RWPE2 (cell line): ENCODE data around the gene BCKDK.

Source experiments
- ATAC-seq: fragments of 200-7000 bp; cut with Tn5 transposase; 3 replicates; pipeline ENCODE4 v1.9.1; 2021; ENCODE audit warnings: low read depth
- DNase-seq: peaks from one replicate; pipeline ENCODE4 v3.0.0-alpha.2; 2020; ENCODE audit warnings: low spot score
- H3K27ac ChIP-seq: fragments of 450-650 bp; 2 replicates; pipeline ENCODE4 v1.5.1; 2017; ENCODE audit warnings: mild to moderate bottlenecking; ENCODE audit not compliant: poor library complexity, severe bottlenecking
- H3K27me3 ChIP-seq: fragments of 250-450 bp; sonication (Bioruptor Pico); 2 replicates; pipeline ENCODE4 v1.5.1; 2021; ENCODE audit warnings: mild to moderate bottlenecking, moderate library complexity; ENCODE audit not compliant: insufficient read depth, poor library complexity, severe bottlenecking
- H3K36me3 ChIP-seq: fragments of 250-450 bp; sonication (Bioruptor Pico); 2 replicates; pipeline ENCODE4 v1.5.1; 2020; ENCODE audit warnings: low read depth, mild to moderate bottlenecking, moderate library complexity
- H3K4me1 ChIP-seq: fragments of 250-450 bp; sonication (Bioruptor Pico); 2 replicates; pipeline ENCODE4 v1.5.1; 2021; ENCODE audit warnings: mild to moderate bottlenecking, moderate library complexity; ENCODE audit not compliant: insufficient read depth, poor library complexity, severe bottlenecking
- H3K4me3 ChIP-seq: fragments of 250-450 bp; sonication (Bioruptor Pico); 2 replicates; pipeline ENCODE4 v1.5.1; 2021; ENCODE audit warnings: mild to moderate bottlenecking, moderate library complexity; ENCODE audit not compliant: severe bottlenecking
- H3K9me3 ChIP-seq: fragments of 250-450 bp; sonication (Bioruptor Pico); 2 replicates; pipeline ENCODE4 v1.5.1; 2021; ENCODE audit warnings: mild to moderate bottlenecking, moderate library complexity; ENCODE audit not compliant: severe bottlenecking
- TF ChIP-seq, protein P1 (sequence below): fragments of 450-650 bp; IDR thresholded peaks from one replicate; pipeline ENCODE4 v1.5.1; 2017; ENCODE audit warnings: mild to moderate bottlenecking, moderate library complexity; ENCODE audit not compliant: poor library complexity, severe bottlenecking

Gene BCKDK

DNA sequence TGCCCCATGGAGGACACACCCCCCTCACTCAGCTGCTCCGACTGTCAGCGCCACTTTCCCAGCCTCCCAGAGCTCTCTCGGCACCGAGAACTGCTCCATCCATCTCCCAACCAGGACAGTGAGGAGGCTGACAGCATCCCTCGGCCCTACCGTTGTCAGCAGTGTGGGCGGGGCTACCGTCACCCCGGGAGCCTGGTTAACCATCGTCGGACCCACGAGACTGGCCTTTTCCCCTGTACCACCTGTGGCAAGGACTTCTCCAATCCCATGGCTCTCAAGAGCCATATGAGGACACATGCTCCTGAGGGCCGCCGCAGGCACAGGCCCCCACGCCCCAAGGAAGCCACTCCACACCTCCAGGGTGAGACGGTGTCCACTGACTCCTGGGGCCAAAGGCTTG, 31.9 kb upstream of the BCKDK start:
- H3K9me3 ChIP-seq = no peaks in the 10 kb centered on the region
- H3K36me3 ChIP-seq = peaks cover 40% of the 10 kb centered on the region
- H3K4me3 ChIP-seq = no peak overlapping the region
- H3K27me3 ChIP-seq = no peaks in the 10 kb centered on the region
- peak; percentile 57 for DNase-seq
- TF ChIP-seq, protein P1, sequence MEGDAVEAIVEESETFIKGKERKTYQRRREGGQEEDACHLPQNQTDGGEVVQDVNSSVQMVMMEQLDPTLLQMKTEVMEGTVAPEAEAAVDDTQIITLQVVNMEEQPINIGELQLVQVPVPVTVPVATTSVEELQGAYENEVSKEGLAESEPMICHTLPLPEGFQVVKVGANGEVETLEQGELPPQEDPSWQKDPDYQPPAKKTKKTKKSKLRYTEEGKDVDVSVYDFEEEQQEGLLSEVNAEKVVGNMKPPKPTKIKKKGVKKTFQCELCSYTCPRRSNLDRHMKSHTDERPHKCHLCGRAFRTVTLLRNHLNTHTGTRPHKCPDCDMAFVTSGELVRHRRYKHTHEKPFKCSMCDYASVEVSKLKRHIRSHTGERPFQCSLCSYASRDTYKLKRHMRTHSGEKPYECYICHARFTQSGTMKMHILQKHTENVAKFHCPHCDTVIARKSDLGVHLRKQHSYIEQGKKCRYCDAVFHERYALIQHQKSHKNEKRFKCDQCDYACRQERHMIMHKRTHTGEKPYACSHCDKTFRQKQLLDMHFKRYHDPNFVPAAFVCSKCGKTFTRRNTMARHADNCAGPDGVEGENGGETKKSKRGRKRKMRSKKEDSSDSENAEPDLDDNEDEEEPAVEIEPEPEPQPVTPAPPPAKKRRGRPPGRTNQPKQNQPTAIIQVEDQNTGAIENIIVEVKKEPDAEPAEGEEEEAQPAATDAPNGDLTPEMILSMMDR = no peak
- ATAC-seq = no peak
- H3K27ac ChIP-seq = no peak overlapping the region
- H3K4me1 ChIP-seq = peaks cover 6% of the 10 kb centered on the region

DNA sequence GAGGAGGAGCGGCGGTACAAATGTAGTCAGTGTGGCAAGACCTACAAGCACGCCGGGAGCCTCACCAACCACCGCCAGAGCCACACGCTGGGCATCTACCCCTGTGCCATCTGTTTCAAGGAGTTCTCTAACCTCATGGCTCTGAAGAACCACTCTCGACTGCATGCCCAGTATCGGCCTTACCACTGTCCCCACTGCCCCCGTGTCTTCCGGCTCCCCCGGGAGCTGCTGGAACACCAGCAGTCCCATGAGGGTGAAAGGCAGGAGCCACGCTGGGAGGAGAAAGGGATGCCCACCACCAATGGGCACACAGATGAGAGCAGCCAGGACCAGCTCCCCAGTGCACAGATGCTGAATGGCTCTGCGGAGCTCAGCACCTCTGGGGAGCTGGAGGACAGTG, 31.2 kb upstream of the BCKDK start:
- TF ChIP-seq, protein P1 = no peak
- Histone ChIP-seq H3K27me3 (no peaks in the 10 kb centered on the region), H3K4me3 (no peak overlapping the region), H3K27ac (no peak overlapping the region), H3K9me3 (no peaks in the 10 kb centered on the region), H3K36me3 (peaks cover 45% of the 10 kb centered on the region), H3K4me1 (peaks cover under 1% of the 10 kb centered on the region)
- ATAC-seq = no peak
- peak; percentile 49 for DNase-seq

DNA sequence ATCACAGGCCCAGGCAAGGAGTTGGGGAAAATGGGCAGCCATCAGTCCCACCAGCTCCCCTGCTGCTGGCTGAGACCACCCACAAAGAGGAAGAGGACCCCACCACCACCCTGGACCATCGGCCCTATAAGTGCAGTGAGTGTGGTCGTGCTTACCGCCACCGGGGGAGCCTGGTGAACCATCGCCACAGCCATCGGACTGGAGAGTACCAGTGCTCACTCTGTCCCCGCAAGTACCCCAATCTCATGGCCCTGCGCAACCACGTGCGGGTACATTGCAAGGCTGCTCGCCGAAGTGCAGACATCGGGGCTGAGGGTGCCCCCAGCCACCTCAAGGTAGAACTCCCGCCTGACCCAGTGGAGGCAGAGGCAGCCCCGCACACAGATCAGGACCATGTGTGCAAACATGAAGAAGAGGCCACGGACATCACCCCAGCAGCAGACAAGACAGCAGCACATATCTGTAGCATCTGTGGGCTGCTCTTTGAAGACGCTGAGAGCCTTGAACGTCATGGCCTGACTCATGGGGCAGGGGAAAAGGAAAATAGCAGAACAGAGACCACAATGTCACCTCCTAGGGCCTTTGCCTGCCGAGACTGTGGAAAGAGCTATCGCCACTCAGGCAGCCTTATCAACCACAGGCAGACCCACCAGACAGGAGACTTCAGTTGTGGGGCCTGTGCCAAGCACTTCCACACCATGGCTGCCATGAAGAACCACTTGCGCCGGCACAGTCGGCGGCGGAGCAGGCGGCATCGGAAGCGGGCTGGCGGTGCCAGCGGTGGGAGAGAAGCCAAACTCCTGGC, 30.4 kb upstream of the BCKDK start:
- peak; percentile 65 for DNase-seq
- no peaks in the 10 kb centered on the region for H3K9me3 ChIP-seq
- no peaks in the 10 kb centered on the region for H3K4me1 ChIP-seq
- no peak overlapping the region for H3K27ac ChIP-seq
- no peak for ATAC-seq
- H3K4me3 ChIP-seq = no peak overlapping the region
- TF ChIP-seq, protein P1 = no peak
- no peaks in the 10 kb centered on the region for H3K27me3 ChIP-seq
- H3K36me3 ChIP-seq = peaks cover 50% of the 10 kb centered on the region

DNA sequence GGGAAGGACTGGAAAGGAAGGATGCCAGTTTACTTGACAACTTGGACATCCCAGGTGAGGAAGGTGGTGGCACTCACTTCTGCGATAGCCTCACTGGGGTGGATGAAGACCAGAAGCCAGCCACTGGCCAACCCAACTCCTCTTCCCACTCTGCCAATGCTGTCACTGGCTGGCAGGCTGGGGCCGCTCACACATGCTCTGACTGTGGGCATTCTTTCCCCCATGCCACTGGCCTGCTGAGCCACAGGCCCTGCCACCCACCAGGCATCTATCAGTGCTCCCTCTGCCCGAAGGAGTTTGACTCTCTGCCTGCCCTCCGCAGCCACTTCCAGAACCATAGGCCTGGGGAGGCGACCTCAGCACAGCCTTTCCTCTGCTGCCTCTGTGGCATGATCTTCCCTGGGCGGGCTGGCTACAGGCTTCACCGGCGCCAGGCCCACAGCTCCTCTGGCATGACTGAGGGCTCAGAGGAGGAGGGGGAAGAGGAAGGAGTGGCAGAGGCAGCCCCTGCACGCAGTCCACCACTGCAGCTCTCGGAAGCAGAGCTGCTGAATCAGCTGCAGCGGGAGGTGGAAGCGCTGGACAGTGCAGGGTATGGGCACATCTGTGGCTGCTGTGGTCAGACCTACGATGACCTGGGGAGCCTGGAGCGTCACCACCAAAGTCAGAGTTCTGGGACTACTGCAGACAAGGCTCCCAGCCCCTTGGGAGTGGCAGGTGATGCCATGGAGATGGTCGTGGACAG, 29.4 kb upstream of the BCKDK start:
- H3K4me1 ChIP-seq = no peaks in the 10 kb centered on the region

More for the DNA sequence above, 29.4 kb upstream of the BCKDK start:
- H3K36me3 ChIP-seq = peaks cover 53% of the 10 kb centered on the region
- H3K9me3 ChIP-seq = no peaks in the 10 kb centered on the region
- H3K4me3 ChIP-seq = no peak overlapping the region
- no peak for DNase-seq
- TF ChIP-seq, protein P1 = no peak
- no peak overlapping the region for H3K27ac ChIP-seq
- H3K27me3 ChIP-seq = no peaks in the 10 kb centered on the region
- no peak for ATAC-seq
